ENCODE results near the gene TRA2B.

The TRA2B gene

GRCh38 chr3:185976100-185976499 lies 38.3 kb upstream of the TRA2B start:
- no peak overlapping the region for H3K27ac ChIP-seq (ENCODE audit: low read depth, low read length)
- no peaks in the 10 kb centered on the region for H3K9me3 ChIP-seq (ENCODE audit: control insufficient read depth in 1 of 2, low read length in 2 of 2)
- no peak overlapping the region for H3K9ac ChIP-seq (ENCODE audit: low read depth in 1 of 2, low read length in 2 of 2)
- H3K27me3 ChIP-seq (ENCODE audit: control insufficient read depth in 1 of 2, insufficient read depth in 2 of 2, low read length in 2 of 2): no peaks in the 10 kb centered on the region
- H3K4me1 ChIP-seq (ENCODE audit: control insufficient read depth in 1 of 2, insufficient read depth in 2 of 2, low read length in 2 of 2): no peaks in the 10 kb centered on the region
- peaks cover 0 to 2% of the 10 kb centered on the region in 2 donors for H3K36me3 ChIP-seq (ENCODE audit: control insufficient read depth in 1 of 2, insufficient read depth in 2 of 2, low read length in 2 of 2)
- H3K4me3 ChIP-seq (ENCODE audit: low read depth in 1 of 2, low read length in 2 of 2): no peak overlapping the region

DNA sequence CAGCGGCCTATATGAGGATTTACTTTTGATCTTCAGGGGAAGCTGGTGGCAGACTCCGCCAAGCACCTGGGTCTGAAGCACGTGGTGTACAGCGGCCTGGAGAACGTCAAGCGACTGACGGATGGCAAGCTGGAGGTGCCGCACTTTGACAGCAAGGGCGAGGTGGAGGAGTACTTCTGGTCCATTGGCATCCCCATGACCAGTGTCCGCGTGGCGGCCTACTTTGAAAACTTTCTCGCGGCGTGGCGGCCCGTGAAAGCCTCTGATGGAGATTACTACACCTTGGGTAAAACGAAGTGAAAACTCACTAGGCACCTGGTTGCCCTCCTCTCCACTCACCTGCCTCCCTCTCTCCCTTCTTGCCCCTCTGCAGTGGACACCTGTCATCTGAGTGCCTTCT lies 33.8 kb upstream of the TRA2B start:
- no peaks in the 10 kb centered on the region for H3K9me3 ChIP-seq (ENCODE audit: control insufficient read depth in 1 of 2, low read length in 2 of 2)
- H3K36me3 ChIP-seq (ENCODE audit: control insufficient read depth in 1 of 2, insufficient read depth in 2 of 2, low read length in 2 of 2): peaks cover 0 to 2% of the 10 kb centered on the region in 2 donors
- no peak overlapping the region for H3K9ac ChIP-seq (ENCODE audit: low read depth in 1 of 2, low read length in 2 of 2)
- H3K4me3 ChIP-seq (ENCODE audit: low read depth in 1 of 2, low read length in 2 of 2): no peak overlapping the region
- H3K4me1 ChIP-seq (ENCODE audit: control insufficient read depth in 1 of 2, insufficient read depth in 2 of 2, low read length in 2 of 2): no peaks in the 10 kb centered on the region
- no peak overlapping the region for H3K27ac ChIP-seq (ENCODE audit: low read depth, low read length)
- H3K27me3 ChIP-seq (ENCODE audit: control insufficient read depth in 1 of 2, insufficient read depth in 2 of 2, low read length in 2 of 2): no peaks in the 10 kb centered on the region

DNA sequence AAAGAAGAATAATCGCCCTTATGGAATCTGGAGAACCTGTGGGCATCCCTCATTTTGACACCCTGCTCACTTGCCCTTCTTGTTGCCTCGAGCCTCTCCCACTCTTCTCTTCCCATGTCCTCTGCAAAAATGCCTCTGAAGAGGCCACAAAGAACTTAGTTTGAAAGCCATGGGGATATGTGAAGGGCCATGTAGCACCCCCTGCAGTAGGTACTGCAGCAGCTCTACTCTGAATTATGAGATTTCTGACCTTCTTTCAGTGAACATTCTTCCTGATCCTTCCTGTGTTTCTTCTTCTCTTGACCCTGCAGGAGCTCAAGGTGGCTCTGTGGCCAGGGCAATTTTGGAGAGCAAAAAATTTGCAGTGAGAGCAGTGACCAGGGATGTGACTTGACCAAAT lies 30.4 kb upstream of the TRA2B start:
- no peaks in the 10 kb centered on the region for H3K4me1 ChIP-seq (ENCODE audit: control insufficient read depth in 1 of 2, insufficient read depth in 2 of 2, low read length in 2 of 2)
- H3K9me3 ChIP-seq (ENCODE audit: control insufficient read depth in 1 of 2, low read length in 2 of 2): peaks cover 0 to 4% of the 10 kb centered on the region in 2 donors
- no peak overlapping the region for H3K9ac ChIP-seq (ENCODE audit: low read depth in 1 of 2, low read length in 2 of 2)
- H3K36me3 ChIP-seq (ENCODE audit: control insufficient read depth in 1 of 2, insufficient read depth in 2 of 2, low read length in 2 of 2): no peaks in the 10 kb centered on the region
- H3K27ac ChIP-seq (ENCODE audit: low read depth, low read length): no peak overlapping the region
- no peaks in the 10 kb centered on the region for H3K27me3 ChIP-seq (ENCODE audit: control insufficient read depth in 1 of 2, insufficient read depth in 2 of 2, low read length in 2 of 2)
- H3K4me3 ChIP-seq (ENCODE audit: low read depth in 1 of 2, low read length in 2 of 2): no peak overlapping the region

DNA sequence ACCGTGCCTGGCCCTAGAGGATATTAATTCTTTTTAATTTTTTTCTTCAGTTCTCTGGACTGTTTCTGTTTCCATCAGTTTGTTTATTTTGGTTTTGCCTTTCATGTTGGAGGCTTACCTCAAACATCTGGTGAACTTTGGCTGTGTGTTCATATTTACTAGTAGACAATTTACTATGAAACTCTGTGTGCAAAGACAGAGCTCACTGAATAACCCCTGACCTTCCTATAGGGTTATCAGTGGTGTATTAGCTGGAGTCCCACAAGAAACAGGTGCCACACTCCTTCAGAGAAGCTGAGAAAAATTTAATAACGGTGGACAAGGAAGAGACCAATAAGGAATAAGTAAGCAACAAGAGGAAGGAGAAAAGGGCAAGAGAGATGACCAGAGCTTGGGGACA lies 28.8 kb upstream of the TRA2B start:
- no peaks in the 10 kb centered on the region for H3K27me3 ChIP-seq (ENCODE audit: control insufficient read depth in 1 of 2, insufficient read depth in 2 of 2, low read length in 2 of 2)
- no peaks in the 10 kb centered on the region for H3K36me3 ChIP-seq (ENCODE audit: control insufficient read depth in 1 of 2, insufficient read depth in 2 of 2, low read length in 2 of 2)
- H3K27ac ChIP-seq (ENCODE audit: low read depth, low read length): no peak overlapping the region
- no peak overlapping the region for H3K9ac ChIP-seq (ENCODE audit: low read depth in 1 of 2, low read length in 2 of 2)
- peaks cover 0 to 4% of the 10 kb centered on the region in 2 donors for H3K9me3 ChIP-seq (ENCODE audit: control insufficient read depth in 1 of 2, low read length in 2 of 2)
- no peak overlapping the region for H3K4me3 ChIP-seq (ENCODE audit: low read depth in 1 of 2, low read length in 2 of 2)
- no peaks in the 10 kb centered on the region for H3K4me1 ChIP-seq (ENCODE audit: control insufficient read depth in 1 of 2, insufficient read depth in 2 of 2, low read length in 2 of 2)

DNA sequence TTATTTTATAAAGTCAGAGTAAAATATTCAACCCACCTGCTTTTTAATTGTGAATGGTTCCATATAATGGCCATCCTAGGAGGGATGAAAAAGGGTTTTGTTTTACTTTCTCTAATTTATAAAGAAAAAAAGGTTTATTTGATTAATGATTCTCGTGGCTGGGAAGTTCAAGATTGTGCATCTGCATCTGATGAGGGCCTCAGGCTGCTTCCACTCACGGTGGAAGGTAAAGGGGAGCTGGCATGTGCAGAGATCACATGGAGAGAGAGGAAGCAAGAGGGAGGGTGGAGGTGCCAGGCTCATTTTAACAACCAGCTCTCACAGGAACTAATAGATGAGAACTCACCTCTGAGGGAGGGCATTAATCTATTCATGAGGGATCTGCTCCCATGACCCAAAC lies 27.7 kb upstream of the TRA2B start:
- Histone ChIP-seq H3K4me1 (ENCODE audit: control insufficient read depth in 1 of 2, insufficient read depth in 2 of 2, low read length in 2 of 2) (peaks cover 0 to 10% of the 10 kb centered on the region in 2 donors), H3K9me3 (ENCODE audit: control insufficient read depth in 1 of 2, low read length in 2 of 2) (peaks cover 0 to 4% of the 10 kb centered on the region in 2 donors), H3K4me3 (ENCODE audit: low read depth in 1 of 2, low read length in 2 of 2) (no peak overlapping the region), H3K36me3 (ENCODE audit: control insufficient read depth in 1 of 2, insufficient read depth in 2 of 2, low read length in 2 of 2) (no peaks in the 10 kb centered on the region), H3K27me3 (ENCODE audit: control insufficient read depth in 1 of 2, insufficient read depth in 2 of 2, low read length in 2 of 2) (no peaks in the 10 kb centered on the region), H3K9ac (ENCODE audit: low read depth in 1 of 2, low read length in 2 of 2) (no peak overlapping the region), H3K27ac (ENCODE audit: low read depth, low read length) (no peak overlapping the region)

GRCh38 chr3:185961675-185962232 lies 23.9 kb upstream of the TRA2B start:
- peaks cover 0 to 4% of the 10 kb centered on the region in 2 donors for H3K9me3 ChIP-seq (ENCODE audit: control insufficient read depth in 1 of 2, low read length in 2 of 2)
- H3K4me3 ChIP-seq (ENCODE audit: low read depth in 1 of 2, low read length in 2 of 2): no peak overlapping the region
- no peaks in the 10 kb centered on the region for H3K27me3 ChIP-seq (ENCODE audit: control insufficient read depth in 1 of 2, insufficient read depth in 2 of 2, low read length in 2 of 2)
- H3K27ac ChIP-seq (ENCODE audit: low read depth, low read length): no peak overlapping the region
- H3K9ac ChIP-seq (ENCODE audit: low read depth in 1 of 2, low read length in 2 of 2): no peak overlapping the region
- no peaks in the 10 kb centered on the region for H3K36me3 ChIP-seq (ENCODE audit: control insufficient read depth in 1 of 2, insufficient read depth in 2 of 2, low read length in 2 of 2)
- H3K4me1 ChIP-seq (ENCODE audit: control insufficient read depth in 1 of 2, insufficient read depth in 2 of 2, low read length in 2 of 2): peaks cover 10 to 16% of the 10 kb centered on the region in 2 donors

DNA sequence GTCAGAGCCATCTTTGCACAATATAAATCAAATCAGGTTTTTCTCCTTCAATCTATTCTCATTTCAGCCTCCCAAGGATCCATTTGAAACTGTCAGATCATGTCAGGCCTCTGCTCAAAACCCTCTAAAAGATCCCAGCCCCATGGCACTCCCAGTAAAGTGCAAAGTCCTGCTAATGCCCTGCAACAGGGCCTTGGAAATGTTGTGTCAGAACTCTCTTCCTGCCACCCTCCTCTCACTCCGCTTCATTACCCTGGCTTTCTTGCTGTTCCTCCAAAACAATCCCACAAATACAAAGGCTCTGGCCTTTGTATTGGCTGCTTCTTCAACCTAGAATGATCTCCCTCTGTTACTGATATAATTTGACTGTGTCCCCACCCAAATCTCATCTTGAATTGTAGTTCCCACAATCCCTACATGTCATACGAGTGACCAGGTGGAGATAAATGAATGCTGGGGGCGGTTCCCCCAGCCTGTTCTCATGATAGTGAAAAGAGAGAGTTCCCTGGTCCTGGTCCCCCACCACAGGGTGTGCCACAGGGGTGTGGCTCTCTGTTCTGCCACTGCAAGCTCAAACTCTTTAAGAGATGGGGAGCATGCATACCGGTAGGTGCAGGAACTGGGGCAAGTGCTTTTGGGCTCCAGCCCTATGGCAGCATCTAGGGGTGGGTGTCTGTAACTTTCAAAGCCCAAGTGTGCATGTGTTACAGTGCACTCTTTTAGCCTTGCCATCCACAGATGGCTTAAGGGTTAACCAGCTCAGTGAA lies 22.9 kb upstream of the TRA2B start:
- Histone ChIP-seq H3K27ac (ENCODE audit: low read depth, low read length) (peak overlapping the region; percentile 48), H3K4me3 (ENCODE audit: low read depth in 1 of 2, low read length in 2 of 2) (peak overlapping the region; percentile 37 to 48), H3K27me3 (ENCODE audit: control insufficient read depth in 1 of 2, insufficient read depth in 2 of 2, low read length in 2 of 2) (no peaks in the 10 kb centered on the region), H3K36me3 (ENCODE audit: control insufficient read depth in 1 of 2, insufficient read depth in 2 of 2, low read length in 2 of 2) (no peaks in the 10 kb centered on the region), H3K9ac (ENCODE audit: low read depth in 1 of 2, low read length in 2 of 2) (peak overlapping the region in 1 of 2 donors; percentile 49), H3K4me1 (ENCODE audit: control insufficient read depth in 1 of 2, insufficient read depth in 2 of 2, low read length in 2 of 2) (peaks cover 10 to 16% of the 10 kb centered on the region in 2 donors), H3K9me3 (ENCODE audit: control insufficient read depth in 1 of 2, low read length in 2 of 2) (peaks cover 0 to 2% of the 10 kb centered on the region in 2 donors)

DNA sequence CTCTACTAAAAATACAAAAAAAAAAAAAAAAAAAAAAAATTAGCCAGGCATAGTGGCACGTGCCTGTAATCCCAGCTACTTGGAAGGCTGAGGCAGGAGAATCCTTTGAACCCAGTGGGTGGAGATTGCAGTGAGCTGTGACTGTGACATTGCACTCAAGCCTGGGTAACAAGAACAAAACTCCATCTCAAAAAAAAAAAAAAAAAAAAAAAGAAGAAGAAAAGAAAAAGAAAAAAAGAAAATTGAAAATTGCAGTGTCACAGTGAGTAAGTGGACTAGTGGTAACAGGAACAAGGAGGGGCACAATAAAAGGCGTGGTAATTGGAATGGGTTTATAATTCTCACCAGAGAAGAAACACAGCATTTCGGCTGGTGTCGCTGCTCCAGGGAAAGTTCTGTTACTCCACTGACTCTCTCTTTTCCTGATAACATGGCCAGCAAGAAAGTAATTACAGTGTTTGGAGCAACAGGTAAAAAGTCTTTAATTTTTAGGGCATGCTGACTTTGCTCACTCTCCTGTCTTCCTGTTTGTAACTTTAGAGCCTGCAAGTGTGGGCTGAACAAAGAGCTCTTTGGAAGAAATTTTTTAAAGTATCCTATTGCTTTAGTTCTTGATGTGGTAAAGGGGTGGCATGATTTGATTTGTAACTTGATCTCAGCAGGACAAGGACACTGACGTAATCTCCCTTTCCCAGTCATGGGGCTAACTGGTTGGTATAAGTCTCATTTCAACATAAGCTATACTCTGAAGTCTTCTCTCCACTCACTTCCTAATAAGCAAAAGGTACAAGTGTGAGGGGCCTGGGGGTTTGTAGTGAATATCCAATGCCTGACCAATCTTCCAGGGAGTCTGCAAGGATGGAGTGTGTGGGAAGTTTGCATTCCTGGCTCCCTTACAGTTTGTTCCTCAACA lies 22.1 kb upstream of the TRA2B start:
- Histone ChIP-seq H3K4me1 (ENCODE audit: control insufficient read depth in 1 of 2, insufficient read depth in 2 of 2, low read length in 2 of 2) (peaks cover 10 to 16% of the 10 kb centered on the region in 2 donors), H3K4me3 (ENCODE audit: low read depth in 1 of 2, low read length in 2 of 2) (peak overlapping the region; percentile 37 to 48), H3K9me3 (ENCODE audit: control insufficient read depth in 1 of 2, low read length in 2 of 2) (no peaks in the 10 kb centered on the region), H3K27ac (ENCODE audit: low read depth, low read length) (peak overlapping the region; percentile 48), H3K27me3 (ENCODE audit: control insufficient read depth in 1 of 2, insufficient read depth in 2 of 2, low read length in 2 of 2) (no peaks in the 10 kb centered on the region), H3K9ac (ENCODE audit: low read depth in 1 of 2, low read length in 2 of 2) (peak overlapping the region in 1 of 2 donors; percentile 49), H3K36me3 (ENCODE audit: control insufficient read depth in 1 of 2, insufficient read depth in 2 of 2, low read length in 2 of 2) (no peaks in the 10 kb centered on the region)

DNA sequence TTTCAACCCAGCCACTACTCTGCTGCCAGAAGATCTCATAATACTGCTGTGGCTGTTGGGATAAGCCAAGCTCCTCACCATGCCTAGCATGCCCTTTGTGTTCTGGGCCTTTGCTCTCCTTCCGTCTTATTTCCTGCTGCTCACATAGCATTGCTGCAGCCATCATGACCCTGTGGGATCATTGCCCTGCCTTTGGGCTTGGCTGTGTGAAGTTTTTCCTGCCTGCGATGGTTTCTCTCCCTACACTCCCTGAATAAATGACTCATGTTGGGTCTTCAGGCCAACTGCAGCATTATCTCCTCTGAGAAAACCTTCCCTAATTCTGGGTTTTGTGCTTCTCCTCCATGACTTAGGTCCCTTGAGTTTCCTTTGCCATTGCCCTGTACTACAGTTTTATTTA lies 20.8 kb upstream of the TRA2B start:
- Histone ChIP-seq H3K4me3 (ENCODE audit: low read depth in 1 of 2, low read length in 2 of 2) (no peak overlapping the region), H3K27ac (ENCODE audit: low read depth, low read length) (no peak overlapping the region)

DNA sequence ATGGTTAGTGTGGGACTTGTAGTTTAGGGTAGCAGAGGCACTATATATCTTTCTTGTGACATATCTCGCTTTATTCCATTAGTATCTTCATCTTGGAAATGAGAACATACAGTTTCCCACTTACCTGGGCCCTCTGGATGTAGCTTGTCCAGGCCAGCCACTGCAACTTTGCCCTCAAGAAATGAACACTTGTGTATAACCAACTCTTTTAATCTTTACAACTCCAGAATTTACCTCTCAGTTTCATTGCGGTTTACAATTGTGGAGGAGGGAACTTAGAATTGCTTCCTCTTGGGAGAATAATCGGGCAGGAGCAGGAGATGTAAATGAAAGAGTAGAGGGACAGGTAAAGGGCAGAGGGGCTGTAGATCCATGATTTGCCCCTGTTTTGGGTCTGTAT lies 18.4 kb upstream of the TRA2B start:
- Histone ChIP-seq H3K4me1 (ENCODE audit: control insufficient read depth in 1 of 2, insufficient read depth in 2 of 2, low read length in 2 of 2) (peaks cover 12 to 22% of the 10 kb centered on the region in 2 donors), H3K9me3 (ENCODE audit: control insufficient read depth in 1 of 2, low read length in 2 of 2) (no peaks in the 10 kb centered on the region), H3K9ac (ENCODE audit: low read depth in 1 of 2, low read length in 2 of 2) (no peak overlapping the region), H3K4me3 (ENCODE audit: low read depth in 1 of 2, low read length in 2 of 2) (no peak overlapping the region), H3K27ac (ENCODE audit: low read depth, low read length) (no peak overlapping the region), H3K36me3 (ENCODE audit: control insufficient read depth in 1 of 2, insufficient read depth in 2 of 2, low read length in 2 of 2) (no peaks in the 10 kb centered on the region), H3K27me3 (ENCODE audit: control insufficient read depth in 1 of 2, insufficient read depth in 2 of 2, low read length in 2 of 2) (no peaks in the 10 kb centered on the region)

More for the DNA sequence above, 20.8 kb upstream of the TRA2B start:
- no peaks in the 10 kb centered on the region for H3K9me3 ChIP-seq (ENCODE audit: control insufficient read depth in 1 of 2, low read length in 2 of 2)
- no peaks in the 10 kb centered on the region for H3K36me3 ChIP-seq (ENCODE audit: control insufficient read depth in 1 of 2, insufficient read depth in 2 of 2, low read length in 2 of 2)
- peaks cover 10 to 16% of the 10 kb centered on the region in 2 donors for H3K4me1 ChIP-seq (ENCODE audit: control insufficient read depth in 1 of 2, insufficient read depth in 2 of 2, low read length in 2 of 2)
- no peaks in the 10 kb centered on the region for H3K27me3 ChIP-seq (ENCODE audit: control insufficient read depth in 1 of 2, insufficient read depth in 2 of 2, low read length in 2 of 2)
- H3K9ac ChIP-seq (ENCODE audit: low read depth in 1 of 2, low read length in 2 of 2): no peak overlapping the region
